Heart right ventricle (tissue), 16 donors: Measurements from ENCODE around the gene TUFM. TPM values are rescaled to one million over a fixed set of nuclear protein-coding genes. Genes with fewer than 3 reads are reported as not detected.

Experiments used
- ATAC-seq, 8 donors: fragments of 200-7000 bp; cut with Tn5 transposase; one replicate each; pipeline ENCODE4 v1.9.1; 2020; ENCODE audit warnings: mild to moderate bottlenecking in 8 of 8, moderate library complexity in 8 of 8, moderate number of reproducible peaks in 1 of 8
- DNase-seq, 2 donors: peaks; one replicate each; pipeline ENCODE4 v3.0.0-alpha.2; 2020
- H3K27ac ChIP-seq, 10 donors: fragments of 200-600 bp; sonication (generic) in 2 of 10; one replicate each; pipeline versions ENCODE4 v1.5.0 to v1.8.0; 2020 to 2022; ENCODE audit warnings: mild to moderate bottlenecking in 3 of 10
- H3K27me3 ChIP-seq, 7 donors: fragments of 200-600 bp; one replicate each; pipeline ENCODE4 v1.8.0; 2021 to 2022; ENCODE audit warnings: mild to moderate bottlenecking in 2 of 7
- H3K36me3 ChIP-seq, 9 donors: fragments of 200-600 bp; sonication (generic) in 1 of 9; one replicate each; pipeline versions ENCODE4 v1.5.0 to v1.8.0; 2020 to 2022; ENCODE audit warnings: mild to moderate bottlenecking in 2 of 9
- H3K4me1 ChIP-seq, 9 donors: fragments of 200-600 bp; sonication (generic) in 1 of 9; one replicate each; pipeline versions ENCODE4 v1.5.0 to v1.8.0; 2020 to 2022; ENCODE audit warnings: mild to moderate bottlenecking in 4 of 9
- H3K4me3 ChIP-seq, 10 donors: fragments of 200-600 bp; sonication (generic) in 2 of 10; one replicate each; pipeline versions ENCODE4 v1.5.0 to v1.8.0; 2020 to 2022; ENCODE audit warnings: mild to moderate bottlenecking in 7 of 10, moderate library complexity in 2 of 10
- H3K9me3 ChIP-seq, 11 donors: fragments of 200-600 bp in 10 of 11; sonication (generic) in 2 of 11; one replicate each; pipeline versions ENCODE4 v1.5.0 to v1.8.0; 2013 to 2022; ENCODE audit warnings: mild to moderate bottlenecking in 2 of 11, control low read depth in 1 of 11, moderate library complexity in 1 of 11
- whole genome bisulfite sequencing, 2 donors: extraction: QIAGEN DNeasy Blood & Tissue Kit; methylation state at CpG; one replicate each; pipeline ENCODE4 v1.1.7; 2013; ENCODE audit warnings: inconsistent platforms in 1 of 2; 5-methylcytosine and 5-hydroxymethylcytosine counted together
- intact Hi-C, 10 donors: fragments of 100-400 bp; cut with DNase I; formaldehyde crosslinking; loops; one replicate each; pipeline versions ENCODE4 v1.11.1 to v1.14.2; 2022
- polyA plus RNA-seq, 2 donors: library from polyadenylated mRNA; stranded (reverse); fragments of 200-250 nt; gene quantifications; one replicate each; pipeline ENCODE4 v1.2.3, GENCODE V29; 2013
- total RNA-seq, 10 donors: library from RNA; stranded (reverse); fragmentation: NEBNext Ultra II Directional in 3 of 10; extraction: Animal tissue kit (Norgen Biotek cat#: 25700) in 3 of 10; gene quantifications; one replicate each; pipeline versions ENCODE4 v1.2.1 to v1.2.4, GENCODE V29; 2021 to 2023
- TF ChIP-seq, protein P1 (sequence below), 9 donors: fragments of 200-600 bp; sonication (generic) in 2 of 9; IDR thresholded peaks; one replicate each; pipeline versions ENCODE4 v1.5.0 to v1.8.0; 2021 to 2022; ENCODE audit warnings: antibody characterized with exemption in 9 of 9, mild to moderate bottlenecking in 5 of 9, moderate library complexity in 1 of 9
- donor health status: Arrhythmogenic right ventricular cardiomyopathy.
- donor health status: ischemic (EF 13 %, LVEDD 7.1; RV severe dilation, severe dysfunction).
- donor health status: healthy with polysubstance abuse.
- donor health status: DM: no; HTN: yes; CAD: no.
- donor health status: DM: no; HTN: no; CAD: no.
- donor health status: ischemic (EF 25% LVEDD 6.9; RV normal size, moderate dysfunction).
- donor health status: ischemic (EF 25% LVEDD 5.7; RV mildly dilated, moderate dysfunction).
- donor health status: healthy.
- donor health status: DM: yes; HTN: yes; CAD: no.
- donor health status: Ischemic cardiomyopathy.
- donor health status: ischemic (EF 35%, LVEDD 5.7; RV mildly dilated, moderate dysfunction).
- donor health status: nonischemic (EF 11% LVEDD 7.7; RV severe dilation, severe dysfunction).
- donor health status: DM: yes; HTN: yes; CAD: no.
- donor health status: PGD.
- donor health status: ischemic (EF 29% LVEDD 5.4; RV normal size, mild dysfunction).
- donor health status: nonischemic (EF 23%, LVEDD 6.1; RV moderate dilation, normal function).

The TUFM gene
- total and polyA plus RNA-seq, 12 donors, result 193 to 362 (median 242) TPM

DNA sequence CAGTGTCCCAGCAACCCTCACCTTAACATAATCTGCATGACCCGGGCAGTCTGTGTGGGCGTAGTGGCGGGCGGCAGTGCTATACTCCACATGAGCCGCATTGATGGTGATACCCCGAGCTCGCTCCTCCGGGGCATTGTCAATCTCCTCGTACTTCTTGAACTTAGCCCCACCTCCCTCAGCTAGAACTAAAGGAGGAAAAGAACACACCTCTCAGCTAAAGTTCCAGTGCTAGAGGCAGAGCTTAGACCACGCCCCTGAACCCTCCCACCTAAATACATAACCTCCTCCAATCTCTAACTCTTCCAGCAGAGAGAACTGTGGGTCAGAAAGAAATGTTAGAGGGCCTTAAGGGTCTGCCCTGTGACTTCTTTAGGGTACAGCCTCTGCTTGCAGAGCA, 855 bp downstream of the TUFM start:
- ATAC-seq (no peak), DNase-seq (no peak)
- peak overlapping the region; percentile 79 to 94 (median 86) for H3K4me3 ChIP-seq
- H3K9me3 ChIP-seq, result no peaks in the 10 kb centered on the region
- H3K27ac ChIP-seq, result peak overlapping the region in 7 of 10 donors; percentile 87 to 90 (median 88)
- TF ChIP-seq, protein P1, sequence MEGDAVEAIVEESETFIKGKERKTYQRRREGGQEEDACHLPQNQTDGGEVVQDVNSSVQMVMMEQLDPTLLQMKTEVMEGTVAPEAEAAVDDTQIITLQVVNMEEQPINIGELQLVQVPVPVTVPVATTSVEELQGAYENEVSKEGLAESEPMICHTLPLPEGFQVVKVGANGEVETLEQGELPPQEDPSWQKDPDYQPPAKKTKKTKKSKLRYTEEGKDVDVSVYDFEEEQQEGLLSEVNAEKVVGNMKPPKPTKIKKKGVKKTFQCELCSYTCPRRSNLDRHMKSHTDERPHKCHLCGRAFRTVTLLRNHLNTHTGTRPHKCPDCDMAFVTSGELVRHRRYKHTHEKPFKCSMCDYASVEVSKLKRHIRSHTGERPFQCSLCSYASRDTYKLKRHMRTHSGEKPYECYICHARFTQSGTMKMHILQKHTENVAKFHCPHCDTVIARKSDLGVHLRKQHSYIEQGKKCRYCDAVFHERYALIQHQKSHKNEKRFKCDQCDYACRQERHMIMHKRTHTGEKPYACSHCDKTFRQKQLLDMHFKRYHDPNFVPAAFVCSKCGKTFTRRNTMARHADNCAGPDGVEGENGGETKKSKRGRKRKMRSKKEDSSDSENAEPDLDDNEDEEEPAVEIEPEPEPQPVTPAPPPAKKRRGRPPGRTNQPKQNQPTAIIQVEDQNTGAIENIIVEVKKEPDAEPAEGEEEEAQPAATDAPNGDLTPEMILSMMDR (IDR thresholded peaks at IDR 0.05), result no peak
- H3K4me1 ChIP-seq, result peaks cover 5 to 27% (median 23%) of the 10 kb centered on the region in 9 donors
- H3K27me3 ChIP-seq, result no peaks in the 10 kb centered on the region
- WGBS, 2 donors, result 45 to 46% methylated on average over 10 of the region's 10 CpGs
- peaks cover 0 to 47% (median 31%) of the 10 kb centered on the region in 9 donors for H3K36me3 ChIP-seq
- intact Hi-C loops, result loop anchor here in 2 of 10 donors (1.0 to 5.0 kb wide), 2 partner anchors 19 to 102 kb away; no protein-coding TSS in a partner anchor

DNA sequence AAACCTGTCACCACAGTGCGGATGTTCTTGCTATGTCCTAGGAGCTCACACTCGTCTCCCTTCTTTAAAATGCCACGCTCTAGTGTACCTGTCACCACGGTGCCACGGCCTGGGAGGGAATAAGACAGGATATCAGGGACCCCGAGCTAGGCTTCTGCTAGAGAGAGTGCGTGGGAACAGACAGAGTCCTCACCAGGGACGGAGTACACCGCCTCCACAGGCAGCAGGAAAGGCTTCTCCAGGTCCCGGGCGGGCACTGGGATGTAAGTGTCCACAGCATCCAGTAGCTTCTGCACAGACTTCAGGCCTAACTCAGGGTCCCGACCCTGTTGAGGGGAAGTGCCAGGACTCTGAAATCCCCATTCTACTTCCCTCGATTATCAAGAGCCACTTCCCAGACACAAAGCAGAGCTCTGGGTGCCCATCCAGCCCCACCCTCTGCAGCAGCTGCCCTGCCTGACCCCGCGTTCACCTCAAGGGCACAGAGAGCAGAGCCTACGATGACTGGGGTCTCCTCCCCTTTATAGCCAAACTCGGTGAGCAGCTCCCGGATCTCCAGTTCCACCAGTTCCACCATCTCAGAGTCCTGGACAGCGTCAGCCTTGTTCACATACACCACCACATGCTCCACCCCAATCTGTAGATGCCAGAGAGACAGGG, 1.8 kb downstream of the TUFM start:
- peaks cover 5 to 27% (median 23%) of the 10 kb centered on the region in 9 donors for H3K4me1 ChIP-seq
- H3K27ac ChIP-seq, result no peak overlapping the region
- DNase-seq (no peak), ATAC-seq (no peak)
- no peak overlapping the region for H3K4me3 ChIP-seq
- H3K9me3 ChIP-seq, result no peaks in the 10 kb centered on the region
- 84 to 88% methylated on average over 19 of the region's 19 CpGs for WGBS, 2 donors
- intact Hi-C loops, result no loop called here
- peaks cover 0 to 48% (median 31%) of the 10 kb centered on the region in 9 donors for H3K36me3 ChIP-seq
- no peaks in the 10 kb centered on the region for H3K27me3 ChIP-seq
- TF ChIP-seq, protein P1 (IDR thresholded peaks at IDR 0.05), result no peak

DNA sequence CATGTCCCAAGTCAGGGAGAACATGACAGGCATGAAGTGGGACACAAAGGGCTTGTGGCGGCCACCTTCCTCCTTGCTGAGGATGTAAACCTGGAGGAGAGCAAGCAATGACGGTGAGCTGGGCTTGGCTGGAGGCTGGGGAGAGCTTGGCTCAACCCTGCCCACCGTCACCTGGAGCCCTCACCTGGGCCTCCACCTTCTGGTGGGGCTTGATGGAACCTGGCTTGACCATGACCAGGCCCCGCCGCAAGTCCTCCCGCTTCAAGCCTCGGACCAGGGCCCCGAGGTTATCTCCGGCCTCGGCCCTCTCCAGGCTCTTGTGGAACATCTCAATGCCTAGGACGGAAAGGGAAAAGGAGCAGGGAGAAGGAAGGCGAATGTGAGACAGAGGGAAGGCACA, 2.4 kb downstream of the TUFM start:
- TF ChIP-seq, protein P1 (IDR thresholded peaks at IDR 0.05), result no peak
- Histone ChIP-seq H3K4me1 (peaks cover 5 to 27% (median 22%) of the 10 kb centered on the region in 9 donors), H3K9me3 (no peaks in the 10 kb centered on the region), H3K27ac (no peak overlapping the region), H3K27me3 (no peaks in the 10 kb centered on the region), H3K36me3 (peaks cover 0 to 51% (median 31%) of the 10 kb centered on the region in 9 donors), H3K4me3 (no peak overlapping the region)
- ATAC-seq (no peak), DNase-seq (no peak)
- 92 to 93% methylated on average over 12 of the region's 12 CpGs for WGBS, 2 donors
- intact Hi-C loops, result loop anchor here in 1 of 10 donors (2.0 kb wide), 1 partner anchor 17 kb away; no protein-coding TSS in a partner anchor

DNA sequence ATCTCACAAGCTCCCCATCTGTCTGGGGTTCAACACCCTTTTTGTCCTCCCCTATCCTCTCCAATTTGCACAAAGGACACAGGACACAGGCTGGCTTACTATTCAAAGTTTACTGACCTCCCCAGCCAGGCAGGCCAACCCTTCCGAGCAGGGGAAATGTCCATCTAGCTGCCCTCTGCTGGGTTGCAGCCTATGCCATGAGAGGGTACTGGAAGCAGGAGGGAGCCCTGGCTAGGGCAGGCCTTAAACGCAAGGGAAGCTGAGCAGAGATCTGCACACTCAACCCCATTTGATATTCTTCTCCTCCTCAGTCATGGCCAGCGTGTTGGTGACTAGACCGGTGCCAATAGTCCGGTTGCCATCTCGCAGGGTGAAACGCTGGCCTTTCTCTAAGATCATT, 3.5 kb downstream of the TUFM start:
- H3K27ac ChIP-seq, result no peak overlapping the region
- H3K36me3 ChIP-seq, result peaks cover 0 to 62% (median 32%) of the 10 kb centered on the region in 9 donors
- no peak for ATAC-seq
- peaks cover 5 to 24% (median 21%) of the 10 kb centered on the region in 9 donors for H3K4me1 ChIP-seq
- TF ChIP-seq, protein P1 (IDR thresholded peaks at IDR 0.05), result no peak
- 91 to 92% methylated on average over 7 of the region's 7 CpGs for WGBS, 2 donors
- H3K9me3 ChIP-seq, result no peaks in the 10 kb centered on the region
- H3K4me3 ChIP-seq, result no peak overlapping the region
- no peaks in the 10 kb centered on the region for H3K27me3 ChIP-seq
- no peak for DNase-seq
- intact Hi-C loops, result loop anchor here in 1 of 10 donors (2.0 kb wide), 1 partner anchor 16 kb away; no protein-coding TSS in a partner anchor
